H9 (cell line): ENCODE results near the gene DNAI2. TPM values are rescaled to one million over a fixed set of nuclear protein-coding genes. Genes with fewer than 3 reads are reported as not detected.

Experiments used
- DNase-seq: peaks from one replicate; pipeline ENCODE4 v3.0.0-alpha.2; 2017
- H2AFZ ChIP-seq: one replicate; pipeline ENCODE4 v1.6.1; 2013; ENCODE audit warnings: mild to moderate bottlenecking, low read length, control low read depth, moderate library complexity
- H2AK5ac ChIP-seq: 2 replicates; pipeline ENCODE4 v1.6.1; 2013; ENCODE audit warnings: low read length, control low read depth, mixed read lengths; ENCODE audit not compliant: insufficient read length
- H2BK120ac ChIP-seq: one replicate; pipeline ENCODE4 v1.6.1; 2013; ENCODE audit warnings: low read depth, mild to moderate bottlenecking, low read length, control low read depth, inconsistent platforms; ENCODE audit not compliant: poor library complexity, severe bottlenecking
- H2BK12ac ChIP-seq: 2 replicates; pipeline ENCODE4 v1.6.1; 2013; ENCODE audit warnings: low read length, control low read depth, mixed read lengths, low read depth; ENCODE audit not compliant: insufficient read length
- H2BK15ac ChIP-seq: 2 replicates; pipeline ENCODE4 v1.6.1; 2013; ENCODE audit warnings: low read depth, low read length, control low read depth
- H2BK20ac ChIP-seq: one replicate; pipeline ENCODE4 v1.6.1; 2013; ENCODE audit warnings: low read depth, mild to moderate bottlenecking, low read length, control low read depth, inconsistent platforms; ENCODE audit not compliant: poor library complexity, severe bottlenecking
- H2BK5ac ChIP-seq: 2 replicates; pipeline ENCODE4 v1.6.1; 2013; ENCODE audit warnings: low read length, control low read depth, mixed read lengths; ENCODE audit not compliant: insufficient read length
- H3K14ac ChIP-seq: 2 replicates; pipeline ENCODE4 v1.6.1; 2013; ENCODE audit warnings: low read length, control low read depth; ENCODE audit not compliant: insufficient read depth
- H3K18ac ChIP-seq: 2 replicates; pipeline ENCODE4 v1.6.1; 2013; ENCODE audit warnings: low read depth, mild to moderate bottlenecking, mixed read lengths, low read length, control low read depth; ENCODE audit not compliant: insufficient read length
- H3K23ac ChIP-seq: 2 replicates; pipeline ENCODE4 v1.6.1; 2013; ENCODE audit warnings: low read length, control low read depth, mixed read lengths, low read depth; ENCODE audit not compliant: insufficient read length
- H3K23me2 ChIP-seq: 2 replicates; pipeline ENCODE4 v1.6.1; 2013; ENCODE audit warnings: low read depth, mild to moderate bottlenecking, mixed read lengths, low read length, control low read depth; ENCODE audit not compliant: insufficient read length, poor library complexity, severe bottlenecking
- H3K27ac ChIP-seq: 2 replicates; pipeline ENCODE4 v1.5.1; 2013; ENCODE audit warnings: low read length, control low read depth, mixed read lengths, low read depth; ENCODE audit not compliant: insufficient read length
- H3K27me3 ChIP-seq: 2 replicates; pipeline ENCODE4 v1.6.1; 2013; ENCODE audit warnings: low read length, control low read depth, inconsistent platforms; ENCODE audit not compliant: insufficient read depth
- H3K4ac ChIP-seq: 2 replicates; pipeline ENCODE4 v1.6.1; 2013; ENCODE audit warnings: low read depth, mild to moderate bottlenecking, control low read depth, inconsistent platforms, low read length, moderate library complexity
- H3K4me1 ChIP-seq: 2 replicates; pipeline ENCODE4 v1.6.1; 2013; ENCODE audit warnings: low read length, control low read depth, inconsistent platforms; ENCODE audit not compliant: insufficient read depth
- H3K4me2 ChIP-seq: 2 replicates; pipeline ENCODE4 v1.6.1; 2013; ENCODE audit warnings: low read length, control low read depth, mixed read lengths; ENCODE audit not compliant: insufficient read length, insufficient read depth
- H3K56ac ChIP-seq: 2 replicates; pipeline ENCODE4 v1.6.1; 2013; ENCODE audit warnings: low read depth, mild to moderate bottlenecking, mixed read lengths, low read length, control low read depth; ENCODE audit not compliant: insufficient read length
- H3K79me1 ChIP-seq: 2 replicates; pipeline ENCODE4 v1.6.1; 2013; ENCODE audit warnings: low read depth, mild to moderate bottlenecking, moderate library complexity, low read length, control low read depth, inconsistent platforms; ENCODE audit not compliant: insufficient read depth, poor library complexity, severe bottlenecking
- H3K79me2 ChIP-seq: 2 replicates; pipeline ENCODE4 v1.6.1; 2013; ENCODE audit warnings: low read length, control low read depth, inconsistent platforms; ENCODE audit not compliant: insufficient read depth
- H3K9ac ChIP-seq: 2 replicates; pipeline ENCODE4 v1.6.1; 2013; ENCODE audit warnings: low read length, control low read depth, mixed read lengths; ENCODE audit not compliant: insufficient read length; ENCODE audit errors: extremely low read depth
- H3K9me3 ChIP-seq: one replicate; pipeline ENCODE4 v1.6.1; 2013; ENCODE audit warnings: low read depth, low read length, inconsistent platforms; ENCODE audit not compliant: control insufficient read depth
- H3T11ph ChIP-seq: one replicate; pipeline ENCODE4 v1.6.1; 2013; ENCODE audit warnings: mild to moderate bottlenecking, low read length, control low read depth, inconsistent platforms
- H4K20me1 ChIP-seq: one replicate; pipeline ENCODE4 v1.6.1; 2013; ENCODE audit not compliant: control insufficient read depth, insufficient read length, insufficient read depth
- H4K5ac ChIP-seq: 2 replicates; pipeline ENCODE4 v1.6.1; 2013; ENCODE audit warnings: low read depth, mild to moderate bottlenecking, mixed read lengths, low read length, control low read depth; ENCODE audit not compliant: insufficient read length
- H4K8ac ChIP-seq: replicated peaks from 2 replicates; pipeline ENCODE4 v1.6.1; 2013; ENCODE audit warnings: low read length, control low read depth, mixed read lengths, low read depth; ENCODE audit not compliant: insufficient read length
- H4K91ac ChIP-seq: 2 replicates; pipeline ENCODE4 v1.6.1; 2013; ENCODE audit warnings: low read depth, mild to moderate bottlenecking, moderate library complexity, mixed read lengths, low read length, control low read depth; ENCODE audit not compliant: insufficient read length
- H3K27ac Mint-ChIP-seq, 3 experiments: 2 replicates in 2 of 3; 3 replicates in 1 of 3; pipeline ENCODE4 v1.8.0; 2020 to 2021; ENCODE audit warnings: mixed read lengths in 3 of 3, mild to moderate bottlenecking in 1 of 3, moderate library complexity in 1 of 3
- H3K27me3 Mint-ChIP-seq: 2 replicates; pipeline ENCODE4 v1.8.0; 2021; ENCODE audit warnings: low read depth, mild to moderate bottlenecking, moderate library complexity, mixed read lengths
- H3K36me3 Mint-ChIP-seq, 3 experiments: 2 replicates in 2 of 3; 3 replicates in 1 of 3; pipeline ENCODE4 v1.8.0; 2020 to 2021; ENCODE audit warnings: low read depth in 3 of 3, mixed read lengths in 3 of 3; ENCODE audit not compliant: insufficient read depth in 1 of 3
- H3K4me1 Mint-ChIP-seq, 2 experiments: 2 replicates each; pipeline ENCODE4 v1.8.0; 2020; ENCODE audit warnings: mixed read lengths in 2 of 2
- H3K4me3 Mint-ChIP-seq, 2 experiments: 2 replicates in 1 of 2; 3 replicates in 1 of 2; pipeline ENCODE4 v1.8.0; 2020 to 2021; ENCODE audit warnings: mild to moderate bottlenecking in 2 of 2, mixed read lengths in 2 of 2, moderate library complexity in 1 of 2
- H3K9me3 Mint-ChIP-seq, 2 experiments: 2 replicates in 1 of 2; 3 replicates in 1 of 2; pipeline ENCODE4 v1.8.0; 2020; ENCODE audit warnings: mild to moderate bottlenecking in 2 of 2, mixed read lengths in 2 of 2, moderate library complexity in 1 of 2
- CTCF ChIP-seq: fragments of 200-600 bp; sonication (generic); conservative IDR thresholded peaks from 3 replicates; pipeline ENCODE4 v1.8.0; 2021; ENCODE audit warnings: antibody characterized with exemption, mild to moderate bottlenecking
- WGBS: extraction: QIAGEN DNeasy Blood & Tissue Kit; methylation state at CpG from one replicate; pipeline ENCODE4 v1.1.7; 2013; ENCODE audit warnings: missing lambda C conversion rate, low lambda C conversion rate, mixed read lengths; ENCODE audit not compliant: insufficient read length; ENCODE audit errors: extremely low coverage; 5-methylcytosine and 5-hydroxymethylcytosine counted together
- total RNA-seq: library from RNA; stranded (reverse); gene quantifications from 2 replicates; pipeline ENCODE4 v1.2.1, GENCODE V29; 2021

The DNAI2 gene
- total RNA-seq, 1 experiment from 2014 or later, result not detected

- H3K23me2 ChIP-seq, result peaks cover 4% of the 10 kb centered on the region
- H3K4me1 ChIP-seq, result no peaks in the 10 kb centered on the region; the same call in 1 of the 2 replicates
- H2BK5ac ChIP-seq, result no peak overlapping the region
- no peak for DNase-seq
- H3K9me3 ChIP-seq, result no peaks in the 10 kb centered on the region
- Mint-ChIP-seq H3K9me3 (no peaks in the 10 kb centered on the region), H3K27ac (no peak overlapping the region), H3K4me3 (no peak overlapping the region), H3K36me3 (no peaks in the 10 kb centered on the region), H3K4me1 (peaks cover 21 to 45% of the 10 kb centered on the region in 2 experiments), H3K27me3 (peaks cover 45% of the 10 kb centered on the region)
- no peak for TF ChIP-seq CTCF
- H4K5ac ChIP-seq, result no peak overlapping the region
- H4K20me1 ChIP-seq, result no peaks in the 10 kb centered on the region
- H3K79me2 ChIP-seq, result no peaks in the 10 kb centered on the region
- H3K27ac ChIP-seq, result no peak overlapping the region
- no peak overlapping the region for H3K4me2 ChIP-seq
- no CpG with 5 or more reads among the region's 12 CpGs for WGBS
- no peak overlapping the region for H3K23ac ChIP-seq
- H2BK20ac ChIP-seq, result no peak overlapping the region
- no peak overlapping the region for H3K14ac ChIP-seq
- no peak overlapping the region for H3K56ac ChIP-seq
- H2BK120ac ChIP-seq, result no peak overlapping the region
- no peaks in the 10 kb centered on the region; the same call in 1 of the 2 replicates for H3K27me3 ChIP-seq
- no peak overlapping the region for H4K91ac ChIP-seq
- H2AK5ac ChIP-seq, result no peak overlapping the region
- H2AFZ ChIP-seq, result no peak overlapping the region
- H4K8ac ChIP-seq, result no peak overlapping the region
- no peaks in the 10 kb centered on the region for H3K79me1 ChIP-seq
- H3K18ac ChIP-seq, result no peak overlapping the region
- H3K9ac ChIP-seq, result no peak overlapping the region
- no peak overlapping the region for H3T11ph ChIP-seq
- H3K4ac ChIP-seq, result no peak overlapping the region
- H2BK12ac ChIP-seq, result no peak overlapping the region
- H2BK15ac ChIP-seq, result no peak overlapping the region
Measured at GRCh38 chr17:74276051-74276476, 2.0 kb downstream of the DNAI2 start.
